GM18519 (cell line): ENCODE measurements around the gene ENOX2.
"Not testable (repeated sequence)": the region's sequence is repeated elsewhere in the genome, so short reads cannot be mapped to it uniquely, and the experiment has no call there.

Source experiments
- ATAC-seq: cut with Tn5 transposase; IDR thresholded peaks from one replicate; pipeline ENCODE4 v1.9.1; 2021; ENCODE audit warnings: mild to moderate bottlenecking, moderate library complexity; ENCODE audit not compliant: unreplicated experiment, low FRiP score

Gene ENOX2

GRCh38 chrX:130829526-130830515, 73.2 kb downstream of the ENOX2 start:
- no peak for ATAC-seq

GRCh38 chrX:130828641-130829040, 74.4 kb downstream of the ENOX2 start:
- ATAC-seq, result no peak

DNA sequence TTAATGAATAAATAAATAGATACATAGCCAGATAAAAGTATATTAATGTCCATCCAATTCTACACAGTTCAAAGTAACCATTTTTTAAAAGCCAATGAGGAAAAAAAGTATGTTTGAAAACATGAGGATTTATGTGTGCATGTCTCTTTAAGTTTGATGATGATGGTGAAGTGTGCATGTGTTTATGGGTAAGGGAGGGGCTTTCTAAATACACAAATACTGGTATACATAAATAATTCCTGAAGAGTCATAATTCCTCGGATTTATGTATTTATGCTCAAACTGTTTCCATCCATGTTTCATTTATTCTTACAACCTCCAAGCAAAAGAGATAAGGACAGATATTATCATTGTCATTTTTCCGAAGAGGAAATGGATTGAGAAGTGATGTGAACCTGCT, 75.4 kb downstream of the ENOX2 start:
- no peak for ATAC-seq

- no peak for ATAC-seq
These were observed 76.8 kb downstream of the ENOX2 start for GRCh38 chrX:130826249-130826648.

DNA sequence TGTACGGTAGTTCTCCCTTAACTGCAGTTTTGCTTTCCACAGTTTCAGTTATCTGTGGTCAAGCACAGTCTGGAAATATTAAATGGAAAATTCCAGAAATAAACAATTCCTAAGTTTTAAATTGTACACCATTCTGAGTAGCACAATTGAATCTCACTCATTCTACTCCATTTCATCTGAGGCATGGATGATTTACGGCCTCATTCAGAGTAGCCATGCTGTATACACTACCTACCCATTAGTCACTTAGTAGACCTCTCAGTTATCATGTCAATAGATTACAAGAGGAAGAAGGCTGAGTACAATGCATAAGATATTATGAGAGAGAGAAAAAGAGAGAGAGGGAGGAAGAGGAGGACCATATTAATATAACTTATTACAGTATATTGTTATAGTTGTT, 77.5 kb downstream of the ENOX2 start:
- ATAC-seq, result no peak

DNA sequence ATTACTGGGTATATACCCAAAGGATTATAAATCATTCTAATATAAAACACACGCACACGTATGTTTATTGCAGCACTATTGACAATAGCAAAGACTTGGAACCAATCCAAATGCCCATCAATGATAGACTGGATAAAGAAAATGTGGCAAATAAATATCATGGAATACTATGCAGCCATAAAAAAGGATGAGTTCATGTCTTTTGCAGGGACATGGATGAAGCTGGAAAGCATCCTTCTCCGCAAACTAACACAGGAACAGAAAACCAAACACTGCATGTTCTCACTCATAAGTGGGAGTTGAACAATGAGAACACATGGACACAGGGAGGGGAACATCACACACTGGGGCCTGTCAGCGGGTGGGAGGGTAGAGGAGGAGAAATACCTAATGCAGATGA, 83.6 kb downstream of the ENOX2 start:
- not testable (repeated sequence) for ATAC-seq

DNA sequence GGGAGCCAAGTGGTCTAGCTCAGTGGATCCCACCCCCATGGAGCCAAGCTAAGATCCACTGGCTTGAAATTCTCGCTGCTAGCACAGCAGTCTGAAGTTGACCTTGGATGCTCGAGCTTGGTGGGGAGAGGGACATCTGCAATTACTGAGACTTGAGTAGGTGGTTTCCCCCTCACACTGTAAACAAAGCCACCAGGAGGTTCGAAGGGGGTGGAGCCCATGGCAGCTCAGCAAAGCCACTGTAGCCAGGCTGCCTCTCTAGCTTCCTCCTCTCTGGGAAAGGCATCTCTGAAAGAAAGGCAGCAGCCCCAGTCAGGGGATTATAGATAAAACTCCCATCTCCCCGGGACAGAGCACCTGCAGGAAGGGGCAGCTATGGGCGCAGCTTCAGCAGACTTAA, 89.1 kb downstream of the ENOX2 start:
- not testable (repeated sequence) for ATAC-seq

DNA sequence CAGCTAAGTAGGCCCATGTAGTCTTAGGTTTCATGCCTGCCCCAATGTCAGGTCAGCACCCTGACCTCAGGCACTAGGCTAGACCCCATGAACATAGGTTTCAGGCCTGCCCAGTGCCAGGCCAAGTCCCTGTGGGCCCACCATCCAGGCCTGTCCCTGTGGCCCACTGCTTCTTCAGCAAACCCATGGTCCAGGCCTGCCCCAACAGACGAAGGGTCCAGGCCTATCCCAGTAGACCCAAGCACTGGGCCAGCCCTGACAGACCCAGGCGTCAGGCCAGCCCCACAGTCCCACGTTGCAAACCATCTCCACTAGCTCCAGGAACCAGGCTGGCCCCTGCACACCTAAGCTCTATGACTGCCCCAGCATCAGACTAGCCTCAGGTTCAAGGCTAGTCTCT, 92.4 kb downstream of the ENOX2 start:
- no peak for ATAC-seq

GRCh38 chrX:130805903-130806302, 97.1 kb downstream of the ENOX2 start:
- ATAC-seq, result no peak

DNA sequence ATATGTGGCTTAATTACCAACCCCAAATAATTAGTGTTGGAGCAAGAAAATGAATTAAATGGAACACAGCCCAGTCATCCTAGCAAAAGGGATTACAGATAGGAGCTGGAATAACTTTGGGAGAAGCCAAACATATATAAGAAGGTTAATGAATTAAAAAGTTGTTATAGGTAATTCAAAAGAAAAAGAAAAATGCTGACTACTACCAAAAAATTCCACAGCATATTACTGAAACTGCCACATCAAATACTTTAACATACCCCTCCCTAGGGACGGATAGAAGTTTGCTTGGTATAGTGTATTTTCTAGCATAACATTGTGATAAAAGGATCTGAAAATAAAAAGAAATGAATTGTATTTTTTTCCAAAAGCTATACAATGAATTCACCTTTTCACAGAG, 99.5 kb downstream of the ENOX2 start:
- no peak for ATAC-seq

GRCh38 chrX:130801901-130802300, 101.1 kb downstream of the ENOX2 start:
- no peak for ATAC-seq

- no peak for ATAC-seq
These were observed 103.6 kb downstream of the ENOX2 start for GRCh38 chrX:130799393-130799792.

GRCh38 chrX:130793975-130794374, 109.0 kb downstream of the ENOX2 start:
- no peak for ATAC-seq

GRCh38 chrX:130791870-130792269, 111.1 kb downstream of the ENOX2 start:
- ATAC-seq, result not testable (repeated sequence)

- no peak for ATAC-seq
These were observed 113.2 kb downstream of the ENOX2 start for GRCh38 chrX:130789793-130790192.

GRCh38 chrX:130788786-130789581, 114.0 kb downstream of the ENOX2 start:
- ATAC-seq, result no peak

- ATAC-seq, result no peak
These were observed 117.0 kb downstream of the ENOX2 start for GRCh38 chrX:130786030-130786429.

- ATAC-seq, result no peak
These were observed 124.2 kb downstream of the ENOX2 start for GRCh38 chrX:130778773-130779172.

DNA sequence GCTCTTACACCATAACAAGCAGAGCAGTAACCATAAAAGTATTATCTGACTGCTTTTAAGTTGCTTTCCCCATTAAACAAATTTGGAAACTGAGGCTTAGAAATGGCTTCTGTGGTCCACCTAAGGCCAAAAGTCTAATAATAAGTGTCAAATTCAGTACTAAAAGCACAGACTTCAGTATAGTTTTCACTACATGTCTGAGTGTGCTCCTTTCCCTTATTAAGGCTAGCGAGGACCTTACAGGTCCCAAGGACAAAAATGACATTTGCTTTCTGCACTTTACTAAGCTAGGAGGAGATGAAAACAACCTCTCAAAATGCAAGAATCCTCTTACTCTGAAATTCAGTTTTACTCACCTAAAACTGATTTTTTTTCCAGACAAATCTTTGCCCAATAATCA, 127.2 kb downstream of the ENOX2 start:
- ATAC-seq, result no peak

DNA sequence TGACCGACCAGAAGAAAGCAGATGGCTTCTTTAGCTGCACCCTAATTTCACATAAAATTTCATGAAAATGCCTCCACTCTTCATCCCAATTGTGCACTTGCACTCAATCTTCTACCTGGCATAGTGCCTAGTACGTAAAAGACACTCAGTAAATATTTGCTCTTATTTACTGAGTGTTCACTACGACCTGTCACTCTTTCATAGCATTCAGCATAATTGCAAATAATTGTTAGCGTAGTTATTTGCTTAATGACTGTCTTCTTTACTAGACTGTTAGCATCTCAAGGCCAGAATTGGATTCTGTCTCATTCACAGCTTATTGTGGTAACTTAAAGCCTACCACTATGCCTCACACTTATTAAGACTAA, 130.2 kb downstream of the ENOX2 start:
- no peak for ATAC-seq

DNA sequence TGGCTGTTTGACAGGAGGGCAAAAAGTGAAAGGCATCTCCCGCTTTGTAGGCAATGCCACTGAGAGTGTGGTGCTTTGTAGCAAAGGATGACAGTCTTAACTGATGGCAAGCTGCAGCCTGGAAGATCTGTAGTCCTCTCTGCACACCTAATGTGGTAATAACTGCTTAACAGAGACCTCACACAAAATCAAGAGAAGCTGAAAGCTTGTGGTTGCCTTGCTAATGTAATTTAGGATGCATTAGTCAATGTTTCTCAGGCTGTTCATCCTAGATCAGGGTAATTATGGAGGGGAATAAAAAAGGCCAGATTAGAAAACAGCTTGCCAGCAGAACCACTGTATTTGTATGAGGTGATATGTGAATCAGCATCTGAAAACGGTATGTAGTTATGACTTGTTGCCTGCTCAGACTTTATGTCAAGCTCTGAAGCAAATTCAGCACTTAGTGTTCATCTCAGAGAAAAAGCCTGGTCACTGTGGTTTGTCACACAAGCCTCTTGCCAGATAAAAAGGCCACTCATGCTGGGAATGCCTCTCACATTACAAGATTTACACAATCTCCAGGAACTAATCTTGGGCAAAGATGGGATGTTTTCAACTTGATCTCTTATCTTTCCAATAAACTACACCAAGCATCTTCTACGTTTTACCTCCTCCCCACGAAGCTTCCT, 130.8 kb downstream of the ENOX2 start:
- ATAC-seq, result no peak
